Subcutaneous abdominal adipose tissue (tissue), 5 donors: ENCODE data around the gene NUP50.

Source experiments
- H3K27ac ChIP-seq: one replicate; pipeline ENCODE4 v1.7.0; 2013; ENCODE audit warnings: low read depth, mild to moderate bottlenecking, inconsistent platforms, low read length, moderate library complexity
- H3K27me3 ChIP-seq, 5 donors: one replicate each; pipeline ENCODE4 v1.7.0; 2013; ENCODE audit warnings: low read length in 5 of 5, inconsistent platforms in 1 of 5; ENCODE audit not compliant: control insufficient read depth in 5 of 5, insufficient read depth in 4 of 5
- H3K36me3 ChIP-seq, 5 donors: one replicate each; pipeline ENCODE4 v1.7.0; 2013; ENCODE audit warnings: low read length in 5 of 5; ENCODE audit not compliant: control insufficient read depth in 5 of 5, insufficient read depth in 5 of 5
- H3K4me1 ChIP-seq, 5 donors: one replicate each; pipeline ENCODE4 v1.7.0; 2013; ENCODE audit warnings: low read length in 5 of 5, mild to moderate bottlenecking in 3 of 5, moderate library complexity in 1 of 5; ENCODE audit not compliant: control insufficient read depth in 5 of 5, insufficient read depth in 5 of 5
- H3K4me3 ChIP-seq, 5 donors: one replicate each; pipeline ENCODE4 v1.7.0; 2013; ENCODE audit warnings: low read length in 5 of 5, low read depth in 1 of 5
- H3K9ac ChIP-seq, 5 donors: one replicate each; pipeline ENCODE4 v1.7.0; 2013; ENCODE audit warnings: low read length in 5 of 5, mild to moderate bottlenecking in 4 of 5, moderate library complexity in 3 of 5
- H3K9me3 ChIP-seq, 5 donors: one replicate each; pipeline ENCODE4 v1.7.0; 2013; ENCODE audit warnings: low read length in 5 of 5; ENCODE audit not compliant: control insufficient read depth in 5 of 5
- donor health status: healthy.
- donor health status: healthy.
- donor health status: healthy.
- donor health status: healthy.
- donor health status: healthy.

Gene NUP50

GRCh38 chr22:45157907-45158306 is 5.8 kb upstream of the NUP50 start:
- Histone ChIP-seq H3K4me1 (peaks cover 2 to 37% (median 25%) of the 10 kb centered on the region in 5 donors), H3K36me3 (peaks cover 0 to 6% (median 3%) of the 10 kb centered on the region in 5 donors), H3K27ac (peak overlapping the region; percentile 94), H3K9ac (peak overlapping the region in 1 of 5 donors; percentile 83), H3K4me3 (no peak overlapping the region), H3K27me3 (no peaks in the 10 kb centered on the region), H3K9me3 (no peaks in the 10 kb centered on the region)

GRCh38 chr22:45159652-45160462 is 3.9 kb upstream of the NUP50 start:
- Histone ChIP-seq H3K4me3 (no peak overlapping the region), H3K9me3 (no peaks in the 10 kb centered on the region), H3K9ac (peak overlapping the region in 2 of 5 donors; percentile 32 to 38), H3K27me3 (no peaks in the 10 kb centered on the region), H3K27ac (peak overlapping the region; percentile 94), H3K4me1 (peaks cover 2 to 45% (median 35%) of the 10 kb centered on the region in 5 donors), H3K36me3 (peaks cover 0 to 6% (median 3%) of the 10 kb centered on the region in 5 donors)

GRCh38 chr22:45162531-45162930 is 1.2 kb upstream of the NUP50 start:
- peak overlapping the region in 1 of 5 donors; percentile 84 for H3K9ac ChIP-seq
- peaks cover 2 to 57% (median 42%) of the 10 kb centered on the region in 5 donors for H3K4me1 ChIP-seq
- no peaks in the 10 kb centered on the region for H3K9me3 ChIP-seq
- peak overlapping the region in 3 of 5 donors; percentile 79 to 83 (median 80) for H3K4me3 ChIP-seq
- no peaks in the 10 kb centered on the region for H3K27me3 ChIP-seq
- no peak overlapping the region for H3K27ac ChIP-seq
- peaks cover 0 to 5% (median 0%) of the 10 kb centered on the region in 5 donors for H3K36me3 ChIP-seq

GRCh38 chr22:45163099-45163450 is 650 bp upstream of the NUP50 start:
- Histone ChIP-seq H3K9ac (peak overlapping the region in 4 of 5 donors; percentile 78 to 85 (median 83)), H3K27ac (peak overlapping the region; percentile 74), H3K27me3 (no peaks in the 10 kb centered on the region), H3K4me1 (peaks cover 2 to 53% (median 37%) of the 10 kb centered on the region in 5 donors), H3K9me3 (no peaks in the 10 kb centered on the region), H3K4me3 (peak overlapping the region; percentile 69 to 83 (median 80)), H3K36me3 (peaks cover 0 to 4% (median under 1%) of the 10 kb centered on the region in 5 donors)

GRCh38 chr22:45164270-45165088 is 754 bp downstream of the NUP50 start:
- H3K9me3 ChIP-seq = no peaks in the 10 kb centered on the region
- peak overlapping the region; percentile 69 to 83 (median 83) for H3K4me3 ChIP-seq
- H3K27me3 ChIP-seq = no peaks in the 10 kb centered on the region
- H3K36me3 ChIP-seq = peaks cover 6 to 17% (median 9%) of the 10 kb centered on the region in 5 donors
- peaks cover 1 to 40% (median 28%) of the 10 kb centered on the region in 5 donors for H3K4me1 ChIP-seq
- H3K27ac ChIP-seq = peak overlapping the region; percentile 65
- peak overlapping the region; percentile 68 to 87 (median 83) for H3K9ac ChIP-seq

GRCh38 chr22:45166932-45167331 is 3.2 kb downstream of the NUP50 start:
- Histone ChIP-seq H3K27ac (no peak overlapping the region), H3K36me3 (peaks cover 17 to 41% (median 33%) of the 10 kb centered on the region in 5 donors), H3K4me1 (peaks cover 0 to 26% (median 24%) of the 10 kb centered on the region in 5 donors), H3K27me3 (no peaks in the 10 kb centered on the region), H3K9me3 (no peaks in the 10 kb centered on the region), H3K9ac (no peak overlapping the region), H3K4me3 (no peak overlapping the region)

GRCh38 chr22:45169591-45170466 is 6.1 kb downstream of the NUP50 start:
- Histone ChIP-seq H3K9ac (no peak overlapping the region), H3K27me3 (no peaks in the 10 kb centered on the region), H3K4me3 (no peak overlapping the region), H3K4me1 (peaks cover 0 to 23% (median 9%) of the 10 kb centered on the region in 5 donors), H3K27ac (no peak overlapping the region), H3K36me3 (peaks cover 28 to 65% (median 53%) of the 10 kb centered on the region in 5 donors), H3K9me3 (no peaks in the 10 kb centered on the region)

GRCh38 chr22:45171830-45172229 is 8.1 kb downstream of the NUP50 start:
- Histone ChIP-seq H3K4me3 (no peak overlapping the region), H3K27ac (no peak overlapping the region), H3K36me3 (peaks cover 32 to 84% (median 65%) of the 10 kb centered on the region in 5 donors), H3K9ac (peak overlapping the region in 1 of 5 donors; percentile 35), H3K9me3 (no peaks in the 10 kb centered on the region), H3K4me1 (peaks cover 0 to 11% (median 0%) of the 10 kb centered on the region in 5 donors), H3K27me3 (no peaks in the 10 kb centered on the region)

- H3K36me3 ChIP-seq = peaks cover 32 to 93% (median 71%) of the 10 kb centered on the region in 5 donors
- H3K4me3 ChIP-seq = no peak overlapping the region
- H3K9ac ChIP-seq = peak overlapping the region in 1 of 5 donors; percentile 11
- no peaks in the 10 kb centered on the region for H3K27me3 ChIP-seq
- H3K27ac ChIP-seq = no peak overlapping the region
- peaks cover 0 to 11% (median 0%) of the 10 kb centered on the region in 5 donors for H3K4me1 ChIP-seq
- no peaks in the 10 kb centered on the region for H3K9me3 ChIP-seq
These were observed 9.3 kb downstream of the NUP50 start for GRCh38 chr22:45172881-45173585.
